Liver (tissue), 9 donors: ENCODE results near the gene DAGLA. TPM values are rescaled to one million over a fixed set of nuclear protein-coding genes. Genes with fewer than 3 reads are reported as not detected.

ENCODE experiments used
- DNase-seq: peaks from one replicate; pipeline ENCODE4 v3.0.0-alpha.2; 2017; ENCODE audit warnings: low spot score
- H3K27ac ChIP-seq, 2 donors: one replicate each; pipeline ENCODE4 v1.7.0; 2013; ENCODE audit warnings: inconsistent platforms in 2 of 2, low read length in 2 of 2, control low read depth in 1 of 2, low read depth in 1 of 2, mild to moderate bottlenecking in 1 of 2
- H3K27me3 ChIP-seq, 4 donors: one replicate each; pipeline versions ENCODE4 v1.6.1 to v1.7.0; 2013; ENCODE audit warnings: low read length in 3 of 4, inconsistent platforms in 1 of 4, mild to moderate bottlenecking in 1 of 4, moderate library complexity in 1 of 4; ENCODE audit not compliant: control insufficient read depth in 4 of 4, insufficient read depth in 4 of 4
- H3K36me3 ChIP-seq, 4 donors: one replicate each; pipeline versions ENCODE4 v1.6.1 to v1.7.0; 2013; ENCODE audit warnings: low read length in 3 of 4, mild to moderate bottlenecking in 3 of 4, low read depth in 1 of 4, moderate library complexity in 1 of 4; ENCODE audit not compliant: control insufficient read depth in 4 of 4, insufficient read depth in 3 of 4
- H3K4me1 ChIP-seq, 4 donors: one replicate each; pipeline versions ENCODE4 v1.6.1 to v1.7.0; 2013; ENCODE audit warnings: low read length in 3 of 4, mild to moderate bottlenecking in 3 of 4, moderate library complexity in 1 of 4; ENCODE audit not compliant: control insufficient read depth in 4 of 4, insufficient read depth in 4 of 4
- H3K4me3 ChIP-seq, 3 donors: one replicate each; pipeline versions ENCODE4 v1.6.1 to v1.7.0; 2013; ENCODE audit warnings: low read length in 3 of 3, control low read depth in 1 of 3, low read depth in 1 of 3, mild to moderate bottlenecking in 1 of 3
- H3K9ac ChIP-seq, 2 donors: one replicate each; pipeline ENCODE4 v1.7.0; 2013; ENCODE audit warnings: low read length in 2 of 2, mild to moderate bottlenecking in 2 of 2, moderate library complexity in 2 of 2, control low read depth in 1 of 2, low read depth in 1 of 2
- H3K9me3 ChIP-seq, 4 donors: one replicate each; pipeline versions ENCODE4 v1.6.1 to v1.7.0; 2013; ENCODE audit warnings: low read length in 3 of 4; ENCODE audit not compliant: control insufficient read depth in 4 of 4
- EGR1 ChIP-seq, 2 donors: IDR thresholded peaks; 2 replicates each; pipeline ENCODE4 v1.6.1; 2016 to 2018; ENCODE audit warnings: antibody characterized with exemption in 2 of 2, low read depth in 2 of 2
- FOXA1 ChIP-seq: IDR thresholded peaks from 2 replicates; pipeline ENCODE4 v1.6.1; 2016; ENCODE audit warnings: antibody characterized with exemption
- FOXA2 ChIP-seq: IDR thresholded peaks from 2 replicates; pipeline ENCODE4 v1.6.1; 2016; ENCODE audit warnings: antibody characterized with exemption
- HNF4G ChIP-seq: IDR thresholded peaks from 2 replicates; pipeline ENCODE4 v1.6.1; 2016; ENCODE audit warnings: antibody characterized with exemption
- JUND ChIP-seq, 2 donors: IDR thresholded peaks; 2 replicates each; pipeline ENCODE4 v1.6.1; 2016; ENCODE audit warnings: antibody characterized with exemption in 2 of 2
- NR2F2 ChIP-seq: IDR thresholded peaks from 2 replicates; pipeline ENCODE4 v1.6.1; 2016; ENCODE audit warnings: antibody characterized with exemption
- RAD21 ChIP-seq, 2 donors: IDR thresholded peaks; 2 replicates each; pipeline ENCODE4 v1.6.1; 2016; ENCODE audit warnings: antibody characterized with exemption in 2 of 2, mild to moderate bottlenecking in 2 of 2
- RXRA ChIP-seq, 2 donors: IDR thresholded peaks; 2 replicates each; pipeline ENCODE4 v1.6.1; 2017 to 2018; ENCODE audit warnings: antibody characterized with exemption in 2 of 2, mild to moderate bottlenecking in 1 of 2
- SP1 ChIP-seq: IDR thresholded peaks from 2 replicates; pipeline ENCODE4 v1.6.1; 2018; ENCODE audit warnings: antibody characterized with exemption, mild to moderate bottlenecking
- TAF1 ChIP-seq: conservative IDR thresholded peaks from 2 replicates; pipeline ENCODE4 v1.6.1; 2016; ENCODE audit warnings: antibody characterized with exemption, mild to moderate bottlenecking
- YY1 ChIP-seq: IDR thresholded peaks from 2 replicates; pipeline ENCODE4 v1.6.1; 2016; ENCODE audit warnings: antibody characterized with exemption, mild to moderate bottlenecking
- WGBS: extraction: QIAGEN DNeasy Blood & Tissue Kit; methylation state at CpG from one replicate; pipeline ENCODE4 v1.1.7; 2013; 5-methylcytosine and 5-hydroxymethylcytosine counted together
- polyA plus RNA-seq, 2 donors: library from polyadenylated mRNA; stranded (reverse) in 1 of 2; unstranded in 1 of 2; fragments of 200-250 nt in 1 of 2; fragments of >200 nt in 1 of 2; fragmentation: Nextera tagmentation in 1 of 2; extraction: Ambion mirVana in 1 of 2; gene quantifications; one replicate each; pipeline versions ENCODE4 v1.2.1 to v1.2.3, GENCODE V29; 2013 to 2015
- total RNA-seq, 2 donors: library from RNA; depleted of rRNA; stranded (reverse); fragments of >200 nt; gene quantifications; one replicate each; pipeline ENCODE4 v1.2.3, GENCODE V29; 2014
- TF ChIP-seq, protein P1 (sequence below): IDR thresholded peaks from 2 replicates; pipeline ENCODE4 v1.6.1; 2016; ENCODE audit warnings: antibody characterized with exemption, mild to moderate bottlenecking
- TF ChIP-seq, protein P2 (sequence below): IDR thresholded peaks from 2 replicates; pipeline ENCODE4 v1.6.1; 2016; ENCODE audit warnings: antibody characterized with exemption
- TF ChIP-seq, protein P3 (sequence below): fragments of 150-350 bp; IDR thresholded peaks from 2 replicates; pipeline ENCODE4 v1.5.1; 2017; ENCODE audit warnings: improper control_type of control experiment, low read depth, low read length; ENCODE audit not compliant: missing input control
- TF ChIP-seq, protein P4 (sequence below): IDR thresholded peaks from 2 replicates; pipeline ENCODE4 v1.6.1; 2016; ENCODE audit warnings: antibody characterized with exemption
- donor health status: healthy.
- donor health status: healthy.
- donor health status: healthy.
- donor health status: healthy.
- donor health status: healthy.

DAGLA gene
- total and polyA plus RNA-seq, 4 donors: 0.13 to 0.84 (median 0.60) TPM

DNA sequence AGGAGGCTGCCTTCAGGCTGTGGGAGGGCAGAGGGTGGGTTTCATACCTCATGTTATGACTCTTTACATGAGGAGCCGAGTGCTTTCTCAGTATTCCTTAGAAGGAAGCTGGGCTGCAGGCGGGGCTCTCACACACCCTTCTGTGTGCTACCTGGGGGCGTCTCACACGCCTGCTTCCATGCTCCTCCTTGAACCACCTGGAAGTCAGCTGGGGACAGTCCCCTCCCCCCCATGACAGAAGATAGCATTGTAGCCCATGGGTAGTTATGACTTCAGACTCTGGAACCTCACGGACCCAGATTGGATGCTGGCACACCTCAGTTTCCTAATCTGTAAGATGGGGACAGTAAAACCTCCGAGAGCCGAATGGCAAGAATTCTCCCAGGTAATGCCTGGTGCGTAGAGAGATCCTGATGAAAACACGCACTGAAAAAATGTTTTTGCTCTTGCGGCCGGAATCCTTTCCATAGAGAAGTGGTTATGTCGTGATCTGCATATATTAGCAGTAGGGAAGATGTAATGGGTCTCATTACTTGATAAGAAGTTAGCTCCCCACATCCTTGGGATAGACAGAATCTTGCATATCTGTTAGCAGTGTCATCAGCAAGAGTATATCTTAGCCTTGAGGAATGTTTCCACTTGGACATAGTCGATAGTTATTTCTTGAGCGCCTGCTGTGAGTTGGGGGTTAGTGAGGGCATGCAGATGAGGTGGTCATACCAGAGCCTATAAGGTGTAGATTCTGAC, 4.9 kb downstream of the DAGLA start:
- H3K4me3 ChIP-seq: no peak overlapping the region
- no peak for DNase-seq
- H3K27ac ChIP-seq: no peak overlapping the region
- peaks cover 0 to 10% (median 2%) of the 10 kb centered on the region in 4 donors for H3K4me1 ChIP-seq
- no peaks in the 10 kb centered on the region for H3K9me3 ChIP-seq
- TF ChIP-seq JUND (IDR thresholded peaks at IDR 0.05) (no peak), RXRA (IDR thresholded peaks at IDR 0.05) (no peak), YY1 (no peak), HNF4G (no peak), EGR1 (IDR thresholded peaks at IDR 0.05; ENCODE audit: low read depth in 2 of 2) (no peak), FOXA2 (no peak), FOXA1 (no peak), SP1 (no peak), RAD21 (IDR thresholded peaks at IDR 0.05) (no peak)
- peaks cover 0 to 4% (median 1%) of the 10 kb centered on the region in 4 donors for H3K27me3 ChIP-seq
- no peaks in the 10 kb centered on the region for H3K36me3 ChIP-seq
- WGBS: 86% methylated on average over 14 of the region's 14 CpGs
- no peak overlapping the region for H3K9ac ChIP-seq

DNA sequence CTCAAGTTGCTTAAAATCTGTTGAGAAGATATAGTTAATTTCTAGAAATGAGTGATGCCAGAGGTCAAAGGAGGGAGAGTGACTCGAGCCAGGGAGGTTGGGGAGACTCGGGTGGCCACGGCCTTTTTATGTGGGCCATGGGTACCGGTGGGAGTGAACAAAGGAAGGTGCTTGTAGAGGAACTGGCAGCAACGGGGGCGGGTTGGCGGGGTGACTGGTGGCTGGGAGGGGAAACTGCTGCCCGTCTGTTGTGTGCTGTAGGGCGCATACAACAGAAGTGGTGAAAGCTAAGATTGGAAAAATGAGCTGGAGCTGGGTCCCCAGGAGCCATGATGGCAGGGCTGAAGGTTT, 5.4 kb downstream of the DAGLA start:
- Histone ChIP-seq H3K27me3 (peaks cover 0 to 4% (median 1%) of the 10 kb centered on the region in 4 donors), H3K4me3 (no peak overlapping the region), H3K27ac (no peak overlapping the region), H3K36me3 (no peaks in the 10 kb centered on the region), H3K9me3 (no peaks in the 10 kb centered on the region), H3K4me1 (peaks cover 0 to 6% (median 0%) of the 10 kb centered on the region in 4 donors), H3K9ac (no peak overlapping the region)
- TF ChIP-seq HNF4G (no peak), SP1 (no peak), JUND (IDR thresholded peaks at IDR 0.05) (no peak)
- TF ChIP-seq, protein P1, sequence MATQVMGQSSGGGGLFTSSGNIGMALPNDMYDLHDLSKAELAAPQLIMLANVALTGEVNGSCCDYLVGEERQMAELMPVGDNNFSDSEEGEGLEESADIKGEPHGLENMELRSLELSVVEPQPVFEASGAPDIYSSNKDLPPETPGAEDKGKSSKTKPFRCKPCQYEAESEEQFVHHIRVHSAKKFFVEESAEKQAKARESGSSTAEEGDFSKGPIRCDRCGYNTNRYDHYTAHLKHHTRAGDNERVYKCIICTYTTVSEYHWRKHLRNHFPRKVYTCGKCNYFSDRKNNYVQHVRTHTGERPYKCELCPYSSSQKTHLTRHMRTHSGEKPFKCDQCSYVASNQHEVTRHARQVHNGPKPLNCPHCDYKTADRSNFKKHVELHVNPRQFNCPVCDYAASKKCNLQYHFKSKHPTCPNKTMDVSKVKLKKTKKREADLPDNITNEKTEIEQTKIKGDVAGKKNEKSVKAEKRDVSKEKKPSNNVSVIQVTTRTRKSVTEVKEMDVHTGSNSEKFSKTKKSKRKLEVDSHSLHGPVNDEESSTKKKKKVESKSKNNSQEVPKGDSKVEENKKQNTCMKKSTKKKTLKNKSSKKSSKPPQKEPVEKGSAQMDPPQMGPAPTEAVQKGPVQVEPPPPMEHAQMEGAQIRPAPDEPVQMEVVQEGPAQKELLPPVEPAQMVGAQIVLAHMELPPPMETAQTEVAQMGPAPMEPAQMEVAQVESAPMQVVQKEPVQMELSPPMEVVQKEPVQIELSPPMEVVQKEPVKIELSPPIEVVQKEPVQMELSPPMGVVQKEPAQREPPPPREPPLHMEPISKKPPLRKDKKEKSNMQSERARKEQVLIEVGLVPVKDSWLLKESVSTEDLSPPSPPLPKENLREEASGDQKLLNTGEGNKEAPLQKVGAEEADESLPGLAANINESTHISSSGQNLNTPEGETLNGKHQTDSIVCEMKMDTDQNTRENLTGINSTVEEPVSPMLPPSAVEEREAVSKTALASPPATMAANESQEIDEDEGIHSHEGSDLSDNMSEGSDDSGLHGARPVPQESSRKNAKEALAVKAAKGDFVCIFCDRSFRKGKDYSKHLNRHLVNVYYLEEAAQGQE: no peak
- TF ChIP-seq, protein P2, sequence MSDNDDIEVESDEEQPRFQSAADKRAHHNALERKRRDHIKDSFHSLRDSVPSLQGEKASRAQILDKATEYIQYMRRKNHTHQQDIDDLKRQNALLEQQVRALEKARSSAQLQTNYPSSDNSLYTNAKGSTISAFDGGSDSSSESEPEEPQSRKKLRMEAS: no peak
- TF ChIP-seq, protein P3, sequence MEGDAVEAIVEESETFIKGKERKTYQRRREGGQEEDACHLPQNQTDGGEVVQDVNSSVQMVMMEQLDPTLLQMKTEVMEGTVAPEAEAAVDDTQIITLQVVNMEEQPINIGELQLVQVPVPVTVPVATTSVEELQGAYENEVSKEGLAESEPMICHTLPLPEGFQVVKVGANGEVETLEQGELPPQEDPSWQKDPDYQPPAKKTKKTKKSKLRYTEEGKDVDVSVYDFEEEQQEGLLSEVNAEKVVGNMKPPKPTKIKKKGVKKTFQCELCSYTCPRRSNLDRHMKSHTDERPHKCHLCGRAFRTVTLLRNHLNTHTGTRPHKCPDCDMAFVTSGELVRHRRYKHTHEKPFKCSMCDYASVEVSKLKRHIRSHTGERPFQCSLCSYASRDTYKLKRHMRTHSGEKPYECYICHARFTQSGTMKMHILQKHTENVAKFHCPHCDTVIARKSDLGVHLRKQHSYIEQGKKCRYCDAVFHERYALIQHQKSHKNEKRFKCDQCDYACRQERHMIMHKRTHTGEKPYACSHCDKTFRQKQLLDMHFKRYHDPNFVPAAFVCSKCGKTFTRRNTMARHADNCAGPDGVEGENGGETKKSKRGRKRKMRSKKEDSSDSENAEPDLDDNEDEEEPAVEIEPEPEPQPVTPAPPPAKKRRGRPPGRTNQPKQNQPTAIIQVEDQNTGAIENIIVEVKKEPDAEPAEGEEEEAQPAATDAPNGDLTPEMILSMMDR: no peak
- no peak for DNase-seq
- WGBS: 84% methylated on average over 9 of the region's 9 CpGs

DNA sequence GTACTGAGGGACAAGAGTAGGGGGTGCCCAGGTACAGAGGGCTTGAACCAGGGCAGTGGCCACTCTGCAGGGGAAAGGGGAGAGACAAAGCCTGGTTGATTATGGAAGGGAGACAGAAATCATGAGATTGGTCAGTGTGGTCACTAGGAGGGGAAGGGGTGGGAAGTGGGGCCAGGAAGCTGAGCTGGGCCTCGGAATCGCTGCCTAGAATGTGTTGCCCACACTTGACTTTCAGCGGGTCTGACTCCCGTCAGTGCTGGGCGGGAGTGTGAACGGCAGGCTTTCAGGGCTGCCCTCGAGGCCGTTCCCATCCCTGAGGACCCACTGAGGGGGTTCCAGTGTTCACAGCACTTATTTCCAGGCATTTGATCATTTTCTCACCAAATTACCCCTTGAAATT, 5.9 kb downstream of the DAGLA start:
- 87% methylated on average over 8 of the region's 8 CpGs for WGBS
- peaks cover 0 to 5% (median 0%) of the 10 kb centered on the region in 4 donors for H3K4me1 ChIP-seq
- H3K36me3 ChIP-seq: no peaks in the 10 kb centered on the region
- no peak overlapping the region for H3K9ac ChIP-seq
- H3K4me3 ChIP-seq: no peak overlapping the region
- no peaks in the 10 kb centered on the region for H3K9me3 ChIP-seq
- no peak overlapping the region for H3K27ac ChIP-seq
- H3K27me3 ChIP-seq: peaks cover 0 to 4% (median 1%) of the 10 kb centered on the region in 4 donors
- no peak for DNase-seq
- TF ChIP-seq, protein P4, sequence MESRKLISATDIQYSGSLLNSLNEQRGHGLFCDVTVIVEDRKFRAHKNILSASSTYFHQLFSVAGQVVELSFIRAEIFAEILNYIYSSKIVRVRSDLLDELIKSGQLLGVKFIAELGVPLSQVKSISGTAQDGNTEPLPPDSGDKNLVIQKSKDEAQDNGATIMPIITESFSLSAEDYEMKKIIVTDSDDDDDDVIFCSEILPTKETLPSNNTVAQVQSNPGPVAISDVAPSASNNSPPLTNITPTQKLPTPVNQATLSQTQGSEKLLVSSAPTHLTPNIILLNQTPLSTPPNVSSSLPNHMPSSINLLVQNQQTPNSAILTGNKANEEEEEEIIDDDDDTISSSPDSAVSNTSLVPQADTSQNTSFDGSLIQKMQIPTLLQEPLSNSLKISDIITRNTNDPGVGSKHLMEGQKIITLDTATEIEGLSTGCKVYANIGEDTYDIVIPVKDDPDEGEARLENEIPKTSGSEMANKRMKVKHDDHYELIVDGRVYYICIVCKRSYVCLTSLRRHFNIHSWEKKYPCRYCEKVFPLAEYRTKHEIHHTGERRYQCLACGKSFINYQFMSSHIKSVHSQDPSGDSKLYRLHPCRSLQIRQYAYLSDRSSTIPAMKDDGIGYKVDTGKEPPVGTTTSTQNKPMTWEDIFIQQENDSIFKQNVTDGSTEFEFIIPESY: no peak
- TF ChIP-seq FOXA1 (no peak), NR2F2 (no peak), HNF4G (no peak), RXRA (IDR thresholded peaks at IDR 0.05) (no peak), FOXA2 (no peak), SP1 (no peak), TAF1 (no peak), EGR1 (IDR thresholded peaks at IDR 0.05; ENCODE audit: low read depth in 2 of 2) (no peak), YY1 (no peak)
- TF ChIP-seq, protein P2: no peak
- TF ChIP-seq, protein P3: no peak
